ENCODE data around the gene FPR3. TPM values are rescaled to one million over a fixed set of nuclear protein-coding genes. Genes with fewer than 3 reads are reported as not detected.

The FPR3 gene
- total and polyA plus RNA-seq, 2 donors (not counting 3 experiments of a cell fraction or from before 2014, with no cell fraction given): not detected

- Histone ChIP-seq H3K27ac (ENCODE audit: insufficient read depth, low read depth, low read length) (no peak overlapping the region), H3K4me3 (replicated peaks in 1 of 3; ENCODE audit: insufficient read depth in 1 of 3, low read depth in 1 of 3, low read length in 3 of 3) (no peak overlapping the region)
- no peak for FAIRE-seq
These were observed 9.9 kb upstream of the FPR3 start for GRCh38 chr19:51784922-51785690.

More at GRCh38 chr19:51784922-51785690, 9.9 kb upstream of the FPR3 start:
- Histone ChIP-seq H3K9me3 (replicated peaks; ENCODE audit: control insufficient read depth, insufficient read depth, low read length) (peaks cover 2% of the 10 kb centered on the region), H3K9me1 (replicated peaks; ENCODE audit: control insufficient read depth, extremely low read depth, insufficient read depth, low read length) (no peaks in the 10 kb centered on the region), H3K27me3 (ENCODE audit: control insufficient read depth in 2 of 2, insufficient read depth in 2 of 2, low read length in 2 of 2) (no peaks in the 10 kb centered on the region), H3K36me3 (ENCODE audit: control insufficient read depth in 2 of 2, extremely low read depth in 1 of 2, insufficient read depth in 2 of 2, low read length in 2 of 2) (no peaks in the 10 kb centered on the region), H3K4me1 (ENCODE audit: control insufficient read depth, extremely low read depth, insufficient read depth, low read length) (no peaks in the 10 kb centered on the region), H3K79me2 (ENCODE audit: control insufficient read depth, insufficient read depth, low read length) (no peaks in the 10 kb centered on the region), H2AFZ (ENCODE audit: low read depth, low read length) (no peak overlapping the region), H3K9ac (replicated peaks; ENCODE audit: extremely low read depth, insufficient read depth, low read length) (no peak overlapping the region), H3K4me2 (ENCODE audit: insufficient read depth, low read length) (no peak overlapping the region), H4K20me1 (replicated peaks; ENCODE audit: control insufficient read depth, extremely low read depth, insufficient read depth, low read length) (no peaks in the 10 kb centered on the region)
- POLR2A ChIA-PET: no interaction called here
- BruUV-seq (replicated peaks): no TSS peak
- no peak for DNase-seq (ENCODE audit: low read depth, low spot score)
- TF ChIP-seq MYC (IDR thresholded peaks at IDR 0.05; ENCODE audit: low read depth, low read length) (no peak), JUN (IDR thresholded peaks at IDR 0.05; ENCODE audit: borderline replicate concordance, insufficient read depth, insufficient read length, low read depth) (no peak), POLR2A (IDR thresholded peaks at IDR 0.05; ENCODE audit: low read depth, low read length) (no peak), GATA2 (IDR thresholded peaks at IDR 0.05; ENCODE audit: insufficient read depth, insufficient read length, low read depth, low read length) (no peak), POLR2AphosphoS5 (IDR thresholded peaks at IDR 0.05; ENCODE audit: insufficient read depth, low read depth, low read length) (no peak), MAX (IDR thresholded peaks at IDR 0.05; ENCODE audit: insufficient read depth, insufficient read length) (no peak), FOS (IDR thresholded peaks at IDR 0.05; ENCODE audit: borderline replicate concordance, insufficient read depth, low read length) (no peak), EZH2 (IDR thresholded peaks at IDR 0.05; ENCODE audit: borderline replicate concordance, low read depth, low read length, severe bottlenecking) (no peak)
- TF ChIP-seq, protein P1, sequence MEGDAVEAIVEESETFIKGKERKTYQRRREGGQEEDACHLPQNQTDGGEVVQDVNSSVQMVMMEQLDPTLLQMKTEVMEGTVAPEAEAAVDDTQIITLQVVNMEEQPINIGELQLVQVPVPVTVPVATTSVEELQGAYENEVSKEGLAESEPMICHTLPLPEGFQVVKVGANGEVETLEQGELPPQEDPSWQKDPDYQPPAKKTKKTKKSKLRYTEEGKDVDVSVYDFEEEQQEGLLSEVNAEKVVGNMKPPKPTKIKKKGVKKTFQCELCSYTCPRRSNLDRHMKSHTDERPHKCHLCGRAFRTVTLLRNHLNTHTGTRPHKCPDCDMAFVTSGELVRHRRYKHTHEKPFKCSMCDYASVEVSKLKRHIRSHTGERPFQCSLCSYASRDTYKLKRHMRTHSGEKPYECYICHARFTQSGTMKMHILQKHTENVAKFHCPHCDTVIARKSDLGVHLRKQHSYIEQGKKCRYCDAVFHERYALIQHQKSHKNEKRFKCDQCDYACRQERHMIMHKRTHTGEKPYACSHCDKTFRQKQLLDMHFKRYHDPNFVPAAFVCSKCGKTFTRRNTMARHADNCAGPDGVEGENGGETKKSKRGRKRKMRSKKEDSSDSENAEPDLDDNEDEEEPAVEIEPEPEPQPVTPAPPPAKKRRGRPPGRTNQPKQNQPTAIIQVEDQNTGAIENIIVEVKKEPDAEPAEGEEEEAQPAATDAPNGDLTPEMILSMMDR (IDR thresholded peaks at IDR 0.05; ENCODE audit: extremely low read depth in 1 of 2, insufficient read depth in 1 of 2, low read depth in 1 of 2, low read length in 2 of 2): no peak
- dilution Hi-C loops (cut with MboI; ENCODE audit: extremely low pct_ligation_motif_present, low sequenced_read_pairs) (no loop called here), intact Hi-C loops (cut with micrococcal nuclease) (no loop called here)
- CTCF ChIA-PET: interaction anchor here (2.3 kb wide), 1 partner anchor 7 kb away, joined by 6 read pairs; no protein-coding TSS in a partner anchor

Measured in endothelial cell of umbilical vein (primary cell).